IMR-90 (cell line): Measurements from ENCODE around the gene GABBR2. TPM values are rescaled to one million over a fixed set of nuclear protein-coding genes. Genes with fewer than 3 reads are reported as not detected.

Source experiments
- ATAC-seq: fragments of 200-7000 bp; cut with Tn5 transposase; 2 replicates; pipeline ENCODE4 v1.9.1; 2020; ENCODE audit warnings: low read depth, mild to moderate bottlenecking, moderate library complexity
- BruUV-seq: library from RNA; stranded (reverse); fragments of 400-500 nt; replicated peaks from 2 replicates; lab custom pipeline; 2021; lab: Mats Ljungman, UMichigan
- CTCF ChIA-PET: fragments of 300-600 bp; formaldehyde crosslinking; extraction: SDS; loops from one replicate; lab custom pipeline; 2021; ENCODE audit warnings: antibody characterized with exemption; lab: Yijun Ruan, JAX
- POLR2A ChIA-PET: fragments of 300-600 bp; sonication (Branson Sonifier 250); formaldehyde crosslinking; loops from one replicate; lab custom pipeline; 2022; ENCODE audit warnings: antibody characterized with exemption; ENCODE audit not compliant: unreplicated experiment; lab: Charles Lee
- DNase-seq: peaks from one replicate; pipeline ENCODE4 v3.0.0; 2013
- H2AFZ ChIP-seq: replicated peaks from 2 replicates; pipeline ENCODE3; 2013; ENCODE audit warnings: low read length, mild to moderate bottlenecking; ENCODE audit not compliant: poor library complexity
- H2AK5ac ChIP-seq: 2 replicates; pipeline ENCODE4 v1.6.1; 2013; ENCODE audit warnings: low read depth, low read length, inconsistent platforms
- H2AK9ac ChIP-seq: replicated peaks from 2 replicates; pipeline ENCODE3; 2013; ENCODE audit warnings: mild to moderate bottlenecking, low read depth, low read length, moderate library complexity; ENCODE audit not compliant: poor library complexity
- H2BK120ac ChIP-seq: 2 replicates; pipeline ENCODE4 v1.6.1; 2013; ENCODE audit warnings: low read depth, low read length, inconsistent platforms
- H2BK15ac ChIP-seq: 3 replicates; pipeline ENCODE4 v1.6.1; 2013; ENCODE audit warnings: low read depth, low read length, inconsistent platforms
- H2BK20ac ChIP-seq: 2 replicates; pipeline ENCODE4 v1.6.1; 2013; ENCODE audit warnings: low read depth, mild to moderate bottlenecking, inconsistent platforms, low read length, moderate library complexity
- H2BK5ac ChIP-seq: 2 replicates; pipeline ENCODE4 v1.6.1; 2013; ENCODE audit warnings: mild to moderate bottlenecking, low read depth, low read length, inconsistent platforms; ENCODE audit not compliant: poor library complexity, severe bottlenecking
- H3K14ac ChIP-seq: replicated peaks from 2 replicates; pipeline ENCODE4 v1.6.1; 2013; ENCODE audit warnings: low read depth, low read length, inconsistent platforms
- H3K18ac ChIP-seq: 2 replicates; pipeline ENCODE4 v1.6.1; 2013; ENCODE audit warnings: low read depth, low read length, control low read depth
- H3K23ac ChIP-seq: 2 replicates; pipeline ENCODE4 v1.6.1; 2013; ENCODE audit warnings: low read depth, low read length, inconsistent platforms
- H3K27ac ChIP-seq: 2 replicates; pipeline ENCODE4 v1.5.1; 2013; ENCODE audit warnings: mild to moderate bottlenecking, control low read depth, low read length; ENCODE audit not compliant: insufficient read depth
- H3K27me3 ChIP-seq: 2 replicates; pipeline ENCODE4 v1.6.1; 2013; ENCODE audit warnings: low read length; ENCODE audit not compliant: control insufficient read depth, insufficient read depth
- H3K36me3 ChIP-seq: 2 replicates; pipeline ENCODE4 v1.6.1; 2013; ENCODE audit warnings: low read length, mixed read lengths; ENCODE audit not compliant: control insufficient read depth, insufficient read depth
- H3K4ac ChIP-seq: 2 replicates; pipeline ENCODE4 v1.6.1; 2013; ENCODE audit warnings: low read depth, low read length, inconsistent platforms
- H3K4me1 ChIP-seq: 2 replicates; pipeline ENCODE4 v1.6.1; 2013; ENCODE audit warnings: low read length, mixed read lengths; ENCODE audit not compliant: control insufficient read depth, insufficient read depth
- H3K4me2 ChIP-seq: 2 replicates; pipeline ENCODE4 v1.6.1; 2013; ENCODE audit warnings: low read depth, mild to moderate bottlenecking, control low read depth, low read length, moderate library complexity
- H3K4me3 ChIP-seq: 2 replicates; pipeline ENCODE4 v1.5.1; 2013; ENCODE audit warnings: low read depth, mild to moderate bottlenecking, control low read depth, low read length, moderate library complexity; ENCODE audit not compliant: insufficient read depth
- H3K56ac ChIP-seq: 2 replicates; pipeline ENCODE4 v1.6.1; 2013; ENCODE audit warnings: low read length, inconsistent platforms; ENCODE audit not compliant: insufficient read depth; ENCODE audit errors: extremely low read depth
- H3K79me1 ChIP-seq, 2 experiments: 2 replicates each; pipeline ENCODE4 v1.6.1; 2013; ENCODE audit warnings: low read length in 2 of 2, inconsistent platforms in 1 of 2, low read depth in 1 of 2
- H3K9ac ChIP-seq: 2 replicates; pipeline ENCODE4 v1.6.1; 2013; ENCODE audit warnings: low read depth, low read length, control low read depth
- H3K9me1 ChIP-seq: 2 replicates; pipeline ENCODE4 v1.6.1; 2013; ENCODE audit warnings: low read length, inconsistent platforms; ENCODE audit not compliant: insufficient read depth
- H3K9me3 ChIP-seq: 2 replicates; pipeline ENCODE4 v1.6.1; 2013; ENCODE audit warnings: low read length; ENCODE audit not compliant: control insufficient read depth, insufficient read depth
- H4K20me1 ChIP-seq: 2 replicates; pipeline ENCODE4 v1.6.1; 2013; ENCODE audit warnings: low read length, inconsistent platforms; ENCODE audit not compliant: insufficient read depth
- H4K5ac ChIP-seq: 2 replicates; pipeline ENCODE4 v1.6.1; 2013; ENCODE audit warnings: mild to moderate bottlenecking, low read depth, low read length, control low read depth
- H4K8ac ChIP-seq, 2 experiments: 2 replicates each; pipeline ENCODE4 v1.6.1; 2013; ENCODE audit warnings: low read depth in 2 of 2, low read length in 2 of 2, control low read depth in 1 of 2, inconsistent platforms in 1 of 2
- H4K91ac ChIP-seq: 2 replicates; pipeline ENCODE4 v1.6.1; 2013; ENCODE audit warnings: low read depth, low read length, inconsistent platforms; ENCODE audit not compliant: insufficient read depth
- BHLHE40 ChIP-seq: fragments of 150-350 bp; IDR thresholded peaks from 2 replicates; pipeline ENCODE4 v1.6.1; 2016; ENCODE audit warnings: mild to moderate bottlenecking, low read depth, low read length
- CEBPB ChIP-seq: IDR thresholded peaks from 2 replicates; pipeline ENCODE4 v1.6.1; 2012; ENCODE audit warnings: low read depth, low read length, improper control_type of control experiment
- CHD1 ChIP-seq: IDR thresholded peaks from 2 replicates; pipeline ENCODE4 v1.6.1; 2012; ENCODE audit warnings: low read depth, low read length, improper control_type of control experiment
- ELK1 ChIP-seq: fragments of 150-350 bp; IDR thresholded peaks from 2 replicates; pipeline ENCODE4 v1.6.1; 2016; ENCODE audit warnings: low read depth, mild to moderate bottlenecking, low read length, moderate library complexity, borderline replicate concordance
- FOS ChIP-seq: fragments of 150-350 bp; IDR thresholded peaks from 2 replicates; pipeline ENCODE4 v1.6.1; 2016; ENCODE audit warnings: low read depth, low read length
- MAFK ChIP-seq: IDR thresholded peaks from 2 replicates; pipeline ENCODE4 v1.6.1; 2012; ENCODE audit warnings: low read depth, low read length, improper control_type of control experiment
- MAZ ChIP-seq: IDR thresholded peaks from 2 replicates; pipeline ENCODE4 v1.6.1; 2012; ENCODE audit warnings: low read depth, mild to moderate bottlenecking, low read length, improper control_type of control experiment, moderate library complexity, borderline replicate concordance
- MXI1 ChIP-seq: IDR thresholded peaks from 2 replicates; pipeline ENCODE4 v1.6.1; 2012; ENCODE audit warnings: low read depth, mild to moderate bottlenecking, low read length, moderate library complexity, borderline replicate concordance
- NFE2L2 ChIP-seq: fragments of 150-350 bp; IDR thresholded peaks from 2 replicates; pipeline ENCODE4 v1.6.1; 2016; ENCODE audit warnings: low read depth, mild to moderate bottlenecking, low read length
- POLR2A ChIP-seq: IDR thresholded peaks from 2 replicates; pipeline ENCODE4 v1.6.1; 2012; ENCODE audit warnings: mild to moderate bottlenecking, low read depth, low read length
- RAD21 ChIP-seq: IDR thresholded peaks from 2 replicates; pipeline ENCODE4 v1.6.1; 2012; ENCODE audit warnings: low read length, improper control_type of control experiment
- RCOR1 ChIP-seq: IDR thresholded peaks from 2 replicates; pipeline ENCODE4 v1.6.1; 2012; ENCODE audit warnings: mild to moderate bottlenecking, low read length, improper control_type of control experiment; ENCODE audit not compliant: insufficient replicate concordance
- RFX5 ChIP-seq: IDR thresholded peaks from 2 replicates; pipeline ENCODE4 v1.8.0; 2012; ENCODE audit warnings: low read depth, mild to moderate bottlenecking, low read length, moderate library complexity
- SMC3 ChIP-seq: fragments of 150-350 bp; IDR thresholded peaks from 2 replicates; pipeline ENCODE4 v1.6.1; 2016; ENCODE audit warnings: low read depth, mild to moderate bottlenecking, antibody characterized with exemption, low read length, moderate library complexity
- USF2 ChIP-seq: fragments of 150-350 bp; IDR thresholded peaks from 2 replicates; pipeline ENCODE4 v1.6.1; 2017; ENCODE audit warnings: mild to moderate bottlenecking, antibody characterized with exemption, low read length, low read depth
- WGBS, 2 experiments: methylation state at CpG; one replicate each; pipeline versions ENCODE4 v1.1.5 to v1.1.7; 2013; ENCODE audit warnings: missing lambda C conversion rate in 2 of 2; ENCODE audit not compliant: insufficient read length in 1 of 2; ENCODE audit errors: extremely low coverage in 2 of 2; 5-methylcytosine and 5-hydroxymethylcytosine counted together
- dilution Hi-C: fragments of 300-500 bp; cut with HindIII; formaldehyde crosslinking; loops from one replicate; pipeline ENCODE4 v1.14.3; 2018; ENCODE audit warnings: low sequenced_read_pairs; ENCODE audit not compliant: unreplicated experiment
- in situ Hi-C: fragments of 300-500 bp; cut with MboI; formaldehyde crosslinking; loops from 3 replicates; pipeline ENCODE4 v1.14.3; 2019; ENCODE audit warnings: low sequenced_read_pairs, inconsistent platforms, mixed read lengths
- intact Hi-C: fragments of 100-400 bp; cut with micrococcal nuclease; formaldehyde crosslinking; loops from 2 replicates; pipeline ENCODE4 v1.10.0; 2022
- polyA plus RNA-seq, 3 experiments: library from polyadenylated mRNA; depleted of rRNA; stranded (reverse); fragments of >200 nt; gene quantifications; 2 replicates each; pipeline ENCODE4 v1.2.3, GENCODE V29; 2012; ENCODE audit warnings: low replicate concordance in 1 of 3
- total RNA-seq: library from RNA; depleted of rRNA; stranded (reverse); fragments of >200 nt; gene quantifications from 2 replicates; pipeline ENCODE4 v1.2.3, GENCODE V29; 2012
- TF ChIP-seq, protein P1 (sequence below): conservative IDR thresholded peaks from 2 replicates; pipeline ENCODE4 v1.5.1; 2012; ENCODE audit warnings: mild to moderate bottlenecking, low read depth, low read length, improper control_type of control experiment

The GABBR2 gene
- total and polyA plus RNA-seq, 2 of the 4 experiments (the other 2 are of a cell fraction) = 14.2 to 20.3 TPM

- Histone ChIP-seq H3K23ac (no peak overlapping the region), H2AK9ac (no peak overlapping the region), H3K9me3 (no peaks in the 10 kb centered on the region), H2BK120ac (no peak overlapping the region), H4K91ac (no peak overlapping the region), H3K4me1 (peaks cover 10% of the 10 kb centered on the region), H3K18ac (no peak overlapping the region), H3K27me3 (no peaks in the 10 kb centered on the region), H3K36me3 (no peaks in the 10 kb centered on the region), H2BK5ac (no peak overlapping the region), H3K79me1 (peaks cover 7 to 43% of the 10 kb centered on the region in 2 experiments), H2AFZ (no peak overlapping the region), H4K5ac (no peak overlapping the region), H3K9ac (no peak overlapping the region), H3K4me2 (no peak overlapping the region), H3K4ac (no peak overlapping the region), H4K20me1 (no peaks in the 10 kb centered on the region), H2BK20ac (no peak overlapping the region), H3K9me1 (peaks cover 8% of the 10 kb centered on the region; the same call in 1 of the 2 replicates), H2BK15ac (no peak overlapping the region), H3K27ac (no peak overlapping the region), H3K14ac (no peak overlapping the region), H4K8ac (no peak overlapping the region), H2AK5ac (no peak overlapping the region), H3K56ac (no peak overlapping the region), H3K4me3 (no peak overlapping the region)
- in situ Hi-C loops (no loop called here), dilution Hi-C loops (no loop called here), intact Hi-C loops (no loop called here)
- ChIA-PET CTCF (no interaction called here), POLR2A (no interaction called here)
- DNase-seq (no peak), ATAC-seq (no peak)
- WGBS, 2 experiments = 89% methylated on average over 3 of the region's 5 CpGs; no CpG with 5 or more reads in 1 of the 2 experiments
- BruUV-seq = no TSS peak
- no peak for TF ChIP-seq USF2
- no peak for TF ChIP-seq MAFK
- TF ChIP-seq BHLHE40 = no peak
- TF ChIP-seq RFX5 = no peak
- TF ChIP-seq NFE2L2 = no peak
- TF ChIP-seq MAZ = no peak
- TF ChIP-seq, protein P1, sequence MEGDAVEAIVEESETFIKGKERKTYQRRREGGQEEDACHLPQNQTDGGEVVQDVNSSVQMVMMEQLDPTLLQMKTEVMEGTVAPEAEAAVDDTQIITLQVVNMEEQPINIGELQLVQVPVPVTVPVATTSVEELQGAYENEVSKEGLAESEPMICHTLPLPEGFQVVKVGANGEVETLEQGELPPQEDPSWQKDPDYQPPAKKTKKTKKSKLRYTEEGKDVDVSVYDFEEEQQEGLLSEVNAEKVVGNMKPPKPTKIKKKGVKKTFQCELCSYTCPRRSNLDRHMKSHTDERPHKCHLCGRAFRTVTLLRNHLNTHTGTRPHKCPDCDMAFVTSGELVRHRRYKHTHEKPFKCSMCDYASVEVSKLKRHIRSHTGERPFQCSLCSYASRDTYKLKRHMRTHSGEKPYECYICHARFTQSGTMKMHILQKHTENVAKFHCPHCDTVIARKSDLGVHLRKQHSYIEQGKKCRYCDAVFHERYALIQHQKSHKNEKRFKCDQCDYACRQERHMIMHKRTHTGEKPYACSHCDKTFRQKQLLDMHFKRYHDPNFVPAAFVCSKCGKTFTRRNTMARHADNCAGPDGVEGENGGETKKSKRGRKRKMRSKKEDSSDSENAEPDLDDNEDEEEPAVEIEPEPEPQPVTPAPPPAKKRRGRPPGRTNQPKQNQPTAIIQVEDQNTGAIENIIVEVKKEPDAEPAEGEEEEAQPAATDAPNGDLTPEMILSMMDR = no peak
- no peak for TF ChIP-seq RAD21
- TF ChIP-seq FOS = no peak
- no peak for TF ChIP-seq CHD1
- TF ChIP-seq CEBPB = no peak
- no peak for TF ChIP-seq RCOR1
- TF ChIP-seq POLR2A = no peak
- TF ChIP-seq SMC3 = no peak
- no peak for TF ChIP-seq ELK1
- TF ChIP-seq MXI1 = no peak
Observed at GRCh38 chr9:98517761-98518160, 191.0 kb downstream of the GABBR2 start.
